Cardiac fibroblast (primary cell): ENCODE data around the gene SLC22A31.
"Not testable (repeated sequence)": the region's sequence is repeated elsewhere in the genome, so short reads cannot be mapped to it uniquely, and the experiment has no call there.

Experiments
- DNase-seq, 2 donors: peaks; one replicate each; pipeline versions ENCODE4 v3.0.0 to v3.0.0-alpha.2; 2010; ENCODE audit warnings: low read depth in 2 of 2
- H3K4me3 ChIP-seq, 2 donors: replicated peaks in 1 of 2; 1 replicate in 1 of 2; 2 replicates in 1 of 2; pipeline ENCODE4 v1.5.1; 2011; ENCODE audit warnings: low read depth in 2 of 2, low read length in 2 of 2, mild to moderate bottlenecking in 2 of 2, moderate library complexity in 1 of 2
- CTCF ChIP-seq: IDR thresholded peaks from one replicate; pipeline ENCODE4 v1.5.1; 2011; ENCODE audit warnings: low read depth, mild to moderate bottlenecking, low read length, inconsistent platforms

The SLC22A31 gene

GRCh38 chr16:89200124-89200849 lies at the start of gene SLC22A31:
TSS of gene SLC22A31 (minus strand) at chr16:89200537. CDS start at chr16:89200501, 36 bp downstream.
- no peak for DNase-seq
- no peak for TF ChIP-seq CTCF
- peak within 1 kb of the TSS in 1 of 2 donors; percentile 34 for H3K4me3 ChIP-seq

- no peak for TF ChIP-seq CTCF
- no peak overlapping the region for H3K4me3 ChIP-seq
- no peak for DNase-seq
Observed at GRCh38 chr16:89248196-89248982, 48.1 kb upstream of the SLC22A31 start.

- peak in 1 of 2 donors; percentile 14 for DNase-seq
- peak overlapping the region; percentile 36 to 37 for H3K4me3 ChIP-seq
Observed at GRCh38 chr16:89247734-89248075, 47.4 kb upstream of the SLC22A31 start.

- TF ChIP-seq CTCF, result no peak
- H3K4me3 ChIP-seq, result peak overlapping the region; percentile 33 to 50
- peak; percentile 87 to 89 for DNase-seq
Observed at GRCh38 chr16:89246903-89247733, 46.8 kb upstream of the SLC22A31 start.

- peak overlapping the region; percentile 33 to 50 for H3K4me3 ChIP-seq
- DNase-seq, result no peak
- no peak for TF ChIP-seq CTCF
Observed at GRCh38 chr16:89246383-89246902, 46.1 kb upstream of the SLC22A31 start.

GRCh38 chr16:89244754-89245153 lies 44.4 kb upstream of the SLC22A31 start:
- H3K4me3 ChIP-seq, result no peak overlapping the region
- DNase-seq, result no peak
- TF ChIP-seq CTCF, result no peak

- DNase-seq, H3K4me3 ChIP-seq: not testable (repeated sequence)
Observed at GRCh38 chr16:89244264-89244663, 43.9 kb upstream of the SLC22A31 start.
